PC-9 (cell line): ENCODE data around the gene XPC. TPM values are rescaled to one million over a fixed set of nuclear protein-coding genes. Genes with fewer than 3 reads are reported as not detected.
A peak's percentile ranks its signal among the peaks of the same experiment; 100 is the strongest.

ENCODE experiments used
- BruUV-seq: library from RNA; stranded (reverse); fragments of 400-500 nt; replicated peaks from 2 replicates; lab custom pipeline; 2021; lab: Mats Ljungman, UMichigan
- CTCF ChIA-PET: fragments of 300-600 bp; sonication (Branson Sonifier 250); formaldehyde crosslinking; loops from one replicate; lab custom pipeline; 2022; ENCODE audit warnings: antibody characterized with exemption; lab: Charles Lee
- POLR2A ChIA-PET: fragments of 300-600 bp; sonication (Branson Sonifier 250); formaldehyde crosslinking; loops from one replicate; lab custom pipeline; 2022; ENCODE audit warnings: antibody characterized with exemption; ENCODE audit not compliant: unreplicated experiment; lab: Charles Lee
- DNase-seq, 2 experiments: peaks; one replicate each; pipeline versions ENCODE4 v3.0.0 to v3.0.0-alpha.2; 2015 to 2022; ENCODE audit warnings: mixed read lengths in 1 of 2
- H2AFZ ChIP-seq: fragments of 200-600 bp; sonication (generic); 2 replicates; pipeline ENCODE4 v1.8.1; 2017; ENCODE audit warnings: antibody characterized with exemption
- H3F3A ChIP-seq: fragments of 200-600 bp; sonication (generic); 2 replicates; pipeline ENCODE4 v1.8.1; 2017; ENCODE audit warnings: antibody characterized with exemption, mild to moderate bottlenecking, low read depth; ENCODE audit not compliant: insufficient read depth
- H3K27ac ChIP-seq: fragments of 200-600 bp; sonication (generic); 2 replicates; pipeline ENCODE4 v1.6.1; 2016; ENCODE audit warnings: mixed run types
- H3K27me3 ChIP-seq: fragments of 200-600 bp; sonication (generic); 2 replicates; pipeline ENCODE4 v1.6.1; 2016; ENCODE audit warnings: low read depth, mixed run types; ENCODE audit not compliant: insufficient read depth
- H3K36me3 ChIP-seq: fragments of 200-600 bp; sonication (generic); 2 replicates; pipeline ENCODE4 v1.6.1; 2016; ENCODE audit warnings: low read depth, mixed run types
- H3K4me1 ChIP-seq: fragments of 200-600 bp; sonication (generic); replicated peaks from 2 replicates; pipeline ENCODE4 v1.6.1; 2016; ENCODE audit warnings: mixed run types; ENCODE audit not compliant: insufficient read depth
- H3K4me2 ChIP-seq: fragments of 200-600 bp; sonication (generic); 2 replicates; pipeline ENCODE4 v1.6.1; 2017; ENCODE audit warnings: mixed run types
- H3K4me3 ChIP-seq: fragments of 200-600 bp; sonication (generic); 2 replicates; pipeline ENCODE4 v1.6.1; 2016; ENCODE audit warnings: mixed run types
- H3K79me2 ChIP-seq: fragments of 200-600 bp; sonication (generic); 2 replicates; pipeline ENCODE4 v1.6.1; 2017; ENCODE audit warnings: low read depth, mixed run types
- H3K9me2 ChIP-seq: fragments of 200-600 bp; sonication (generic); 2 replicates; pipeline ENCODE4 v1.8.1; 2017; ENCODE audit warnings: mild to moderate bottlenecking; ENCODE audit not compliant: insufficient read depth
- H3K9me3 ChIP-seq: fragments of 200-600 bp; sonication (generic); 2 replicates; pipeline ENCODE4 v1.8.1; 2016; ENCODE audit warnings: low read depth; ENCODE audit not compliant: insufficient read depth
- H4K20me1 ChIP-seq: fragments of 200-600 bp; sonication (generic); 2 replicates; pipeline ENCODE4 v1.8.1; 2017; ENCODE audit not compliant: insufficient read depth
- CTCF ChIP-seq: fragments of 200-600 bp; sonication (generic); conservative IDR thresholded peaks from 2 replicates; pipeline ENCODE4 v1.6.1; 2017; ENCODE audit warnings: mixed run types, antibody characterized with exemption, mild to moderate bottlenecking, moderate library complexity
- EZH2 ChIP-seq: fragments of 200-600 bp; sonication (generic); IDR thresholded peaks from 2 replicates; pipeline ENCODE4 v1.8.0; 2017; ENCODE audit warnings: antibody characterized with exemption, low read depth
- intact Hi-C: fragments of 100-400 bp; cut with micrococcal nuclease; formaldehyde crosslinking; loops from one replicate; pipeline ENCODE4 v1.10.0; 2022; ENCODE audit not compliant: unreplicated experiment
- total RNA-seq: library from RNA; stranded (reverse); gene quantifications from 2 replicates; pipeline ENCODE4 v1.2.3, GENCODE V29; 2021

The XPC gene
- total RNA-seq, 1 experiment from 2014 or later, result 27.1 TPM

GRCh38 chr3:14145670-14146380 is 32.6 kb downstream of the XPC start:
- intact Hi-C loops, result loop anchor here (2.0 kb wide), 1 partner anchor 33 kb away; the partner anchor contains the start of genes LSM3 and XPC
- H3K4me2 ChIP-seq, result peak overlapping the region; percentile 88
- DNase-seq, result no peak
- no peak overlapping the region for H2AFZ ChIP-seq
- ChIA-PET POLR2A (interaction anchor here (0.5 to 1.3 kb wide), 5 partner anchors 20 to 1688 kb away, joined by 3 to 16 read pairs (median 6); partner anchors contain the start of genes CHCHD4 and TMEM43), CTCF (interaction anchor here (0.6 to 1.0 kb wide), 5 partner anchors 22 to 261 kb away, joined by 3 to 4 read pairs (median 3); no protein-coding TSS in a partner anchor)
- BruUV-seq, result no TSS peak
- H3K9me3 ChIP-seq, result no peaks in the 10 kb centered on the region
- H3K36me3 ChIP-seq, result peaks cover 19% of the 10 kb centered on the region
- H3K4me3 ChIP-seq, result peak overlapping the region; percentile 51; the same call in 1 of the 2 replicates
- peaks cover 37% of the 10 kb centered on the region for H3F3A ChIP-seq
- H3K4me1 ChIP-seq, result peaks cover 44% of the 10 kb centered on the region
- no peaks in the 10 kb centered on the region for H3K27me3 ChIP-seq
- H3K79me2 ChIP-seq, result no peaks in the 10 kb centered on the region
- H3K27ac ChIP-seq, result peak overlapping the region; percentile 88
- no peak for TF ChIP-seq CTCF
- TF ChIP-seq EZH2, result no peak
- no peaks in the 10 kb centered on the region for H3K9me2 ChIP-seq
- H4K20me1 ChIP-seq, result no peaks in the 10 kb centered on the region

GRCh38 chr3:14145236-14145635 is 33.2 kb downstream of the XPC start:
- Histone ChIP-seq H3K4me1 (peaks cover 44% of the 10 kb centered on the region), H3K9me3 (no peaks in the 10 kb centered on the region), H3K27me3 (no peaks in the 10 kb centered on the region), H3K4me3 (peak overlapping the region; percentile 51; the same call in 1 of the 2 replicates), H3F3A (peaks cover 37% of the 10 kb centered on the region), H3K4me2 (peak overlapping the region; percentile 88), H3K36me3 (peaks cover 19% of the 10 kb centered on the region), H4K20me1 (no peaks in the 10 kb centered on the region), H3K9me2 (no peaks in the 10 kb centered on the region), H2AFZ (no peak overlapping the region), H3K79me2 (no peaks in the 10 kb centered on the region), H3K27ac (peak overlapping the region; percentile 88)
- no peak for DNase-seq
- TF ChIP-seq CTCF (no peak), EZH2 (no peak)
- POLR2A ChIA-PET, result interaction anchor here (0.5 to 1.3 kb wide), 6 partner anchors 20 to 730 kb away, joined by 3 to 16 read pairs (median 7); partner anchors contain the start of genes CHCHD4, LSM3 and TMEM43
- intact Hi-C loops, result loop anchor here (2.0 kb wide), 1 partner anchor 34 kb away; the partner anchor contains the start of genes LSM3 and XPC
- no TSS peak for BruUV-seq
- CTCF ChIA-PET, result interaction anchor here (0.6 kb wide), 1 partner anchor 135 kb away, joined by 3 read pairs; no protein-coding TSS in a partner anchor

GRCh38 chr3:14144423-14145075 is 33.9 kb downstream of the XPC start:
- Histone ChIP-seq H3K4me3 (peak overlapping the region; percentile 51), H2AFZ (peak overlapping the region; percentile 5; the same call in 1 of the 2 replicates), H4K20me1 (no peaks in the 10 kb centered on the region), H3K79me2 (no peaks in the 10 kb centered on the region), H3K9me2 (no peaks in the 10 kb centered on the region), H3F3A (peaks cover 37% of the 10 kb centered on the region), H3K27me3 (no peaks in the 10 kb centered on the region), H3K36me3 (peaks cover 19% of the 10 kb centered on the region), H3K4me1 (peaks cover 44% of the 10 kb centered on the region), H3K4me2 (peak overlapping the region; percentile 88), H3K27ac (peak overlapping the region; percentile 88), H3K9me3 (no peaks in the 10 kb centered on the region)
- intact Hi-C loops, result loop anchor here (1.0 to 2.0 kb wide), 3 partner anchors 19 to 248 kb away; partner anchors contain the start of genes LSM3, TMEM43 and XPC
- POLR2A ChIA-PET, result interaction anchor here (0.5 to 1.3 kb wide), 8 partner anchors 14 to 1501 kb away, joined by 3 to 16 read pairs (median 8); partner anchors contain the start of genes CHCHD4, LSM3 and TMEM43
- peak; percentile 74 to 96 for DNase-seq
- no peak for TF ChIP-seq EZH2
- no peak for TF ChIP-seq CTCF
- BruUV-seq, result no TSS peak
- CTCF ChIA-PET, result interaction anchor here (0.6 kb wide), 1 partner anchor 136 kb away, joined by 3 read pairs; no protein-coding TSS in a partner anchor
